RWPE2 (cell line): ENCODE data around the gene TRERF1.
A peak's percentile ranks its signal among the peaks of the same experiment; 100 is the strongest.

ENCODE experiments used
- ATAC-seq: fragments of 200-7000 bp; cut with Tn5 transposase; 3 replicates; pipeline ENCODE4 v1.9.1; 2021; ENCODE audit warnings: low read depth
- DNase-seq: peaks from one replicate; pipeline ENCODE4 v3.0.0-alpha.2; 2020; ENCODE audit warnings: low spot score
- H3K27ac ChIP-seq: fragments of 450-650 bp; 2 replicates; pipeline ENCODE4 v1.5.1; 2017; ENCODE audit warnings: mild to moderate bottlenecking; ENCODE audit not compliant: poor library complexity, severe bottlenecking
- H3K27me3 ChIP-seq: fragments of 250-450 bp; sonication (Bioruptor Pico); 2 replicates; pipeline ENCODE4 v1.5.1; 2021; ENCODE audit warnings: mild to moderate bottlenecking, moderate library complexity; ENCODE audit not compliant: insufficient read depth, poor library complexity, severe bottlenecking
- H3K36me3 ChIP-seq: fragments of 250-450 bp; sonication (Bioruptor Pico); 2 replicates; pipeline ENCODE4 v1.5.1; 2020; ENCODE audit warnings: low read depth, mild to moderate bottlenecking, moderate library complexity
- H3K4me1 ChIP-seq: fragments of 250-450 bp; sonication (Bioruptor Pico); 2 replicates; pipeline ENCODE4 v1.5.1; 2021; ENCODE audit warnings: mild to moderate bottlenecking, moderate library complexity; ENCODE audit not compliant: insufficient read depth, poor library complexity, severe bottlenecking
- H3K4me3 ChIP-seq: fragments of 250-450 bp; sonication (Bioruptor Pico); 2 replicates; pipeline ENCODE4 v1.5.1; 2021; ENCODE audit warnings: mild to moderate bottlenecking, moderate library complexity; ENCODE audit not compliant: severe bottlenecking
- H3K9me3 ChIP-seq: fragments of 250-450 bp; sonication (Bioruptor Pico); 2 replicates; pipeline ENCODE4 v1.5.1; 2021; ENCODE audit warnings: mild to moderate bottlenecking, moderate library complexity; ENCODE audit not compliant: severe bottlenecking
- CTCF ChIP-seq: fragments of 450-650 bp; IDR thresholded peaks from one replicate; pipeline ENCODE4 v1.5.1; 2017; ENCODE audit warnings: mild to moderate bottlenecking, moderate library complexity; ENCODE audit not compliant: poor library complexity, severe bottlenecking

Gene TRERF1

DNA sequence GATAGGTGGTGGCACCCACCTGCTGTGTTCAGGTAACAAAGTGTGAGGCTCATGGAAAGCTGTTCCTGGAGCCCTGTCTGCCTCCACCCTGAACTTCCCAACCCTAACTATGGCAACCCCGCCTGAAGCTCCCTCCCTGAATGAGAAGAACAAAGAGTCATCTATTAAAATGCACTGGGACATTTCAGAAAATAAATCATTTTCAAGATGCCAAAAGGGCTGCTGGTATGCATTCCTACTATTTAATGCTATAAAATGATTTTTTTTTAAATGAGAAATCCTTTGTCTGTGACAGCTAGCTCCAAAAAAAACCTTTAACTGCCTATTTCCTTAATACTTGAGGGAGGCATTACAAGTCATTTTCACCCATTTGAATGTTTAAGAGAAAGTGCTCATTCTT is 149.7 kb downstream of the TRERF1 start:
- no peak for DNase-seq
- Histone ChIP-seq H3K4me1 (peaks cover 23% of the 10 kb centered on the region), H3K27me3 (no peaks in the 10 kb centered on the region), H3K9me3 (no peaks in the 10 kb centered on the region), H3K4me3 (no peak overlapping the region), H3K36me3 (peaks cover 16% of the 10 kb centered on the region), H3K27ac (no peak overlapping the region)
- no peak for TF ChIP-seq CTCF
- no peak for ATAC-seq

DNA sequence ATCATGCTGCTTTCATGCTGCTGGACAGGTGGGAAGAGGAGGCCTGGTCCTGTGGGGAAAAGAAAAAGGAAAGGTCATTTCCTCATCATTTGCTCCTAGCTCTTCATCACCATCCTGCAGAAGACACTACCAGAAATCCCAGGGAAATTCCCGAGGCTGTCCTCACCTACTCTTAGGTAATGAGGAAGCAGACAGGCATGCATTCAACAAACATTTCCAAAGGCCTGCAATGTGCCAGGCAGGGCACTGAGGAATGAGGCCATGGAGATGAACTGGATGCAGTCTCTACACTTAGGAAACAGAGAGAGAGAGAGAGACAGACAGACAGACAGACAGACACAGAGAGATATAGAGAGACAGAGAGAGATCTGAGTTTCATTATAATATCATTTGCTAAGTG is 151.0 kb downstream of the TRERF1 start:
- Histone ChIP-seq H3K9me3 (no peaks in the 10 kb centered on the region), H3K36me3 (peaks cover 16% of the 10 kb centered on the region), H3K4me1 (peaks cover 32% of the 10 kb centered on the region), H3K4me3 (no peak overlapping the region), H3K27me3 (no peaks in the 10 kb centered on the region), H3K27ac (peak overlapping the region; percentile 1)
- no peak for DNase-seq
- ATAC-seq, result peak; percentile 88
- no peak for TF ChIP-seq CTCF

- Histone ChIP-seq H3K27me3 (no peaks in the 10 kb centered on the region), H3K27ac (no peak overlapping the region), H3K4me3 (no peak overlapping the region), H3K4me1 (peaks cover 37% of the 10 kb centered on the region), H3K9me3 (no peaks in the 10 kb centered on the region), H3K36me3 (peaks cover 16% of the 10 kb centered on the region)
- no peak for DNase-seq
- no peak for TF ChIP-seq CTCF
- no peak for ATAC-seq
Measured at GRCh38 chr6:42300185-42300584, 151.5 kb downstream of the TRERF1 start.

GRCh38 chr6:42297661-42298060 is 154.1 kb downstream of the TRERF1 start:
- no peak for TF ChIP-seq CTCF
- ATAC-seq (no peak), DNase-seq (no peak)
- Histone ChIP-seq H3K9me3 (no peaks in the 10 kb centered on the region), H3K27me3 (no peaks in the 10 kb centered on the region), H3K27ac (peak overlapping the region; percentile 60), H3K4me1 (peaks cover 59% of the 10 kb centered on the region), H3K4me3 (no peak overlapping the region), H3K36me3 (peaks cover 16% of the 10 kb centered on the region)

GRCh38 chr6:42296614-42297013 is 155.1 kb downstream of the TRERF1 start:
- Histone ChIP-seq H3K4me1 (peaks cover 69% of the 10 kb centered on the region), H3K27me3 (no peaks in the 10 kb centered on the region), H3K36me3 (peaks cover 16% of the 10 kb centered on the region), H3K9me3 (no peaks in the 10 kb centered on the region), H3K27ac (peak overlapping the region; percentile 60), H3K4me3 (no peak overlapping the region)
- no peak for TF ChIP-seq CTCF
- no peak for ATAC-seq
- no peak for DNase-seq
